IMR-90 (cell line): Measurements from ENCODE around the gene CHML. TPM values are rescaled to one million over a fixed set of nuclear protein-coding genes. Genes with fewer than 3 reads are reported as not detected.

Source experiments
- ATAC-seq: fragments of 200-7000 bp; cut with Tn5 transposase; 2 replicates; pipeline ENCODE4 v1.9.1; 2020; ENCODE audit warnings: low read depth, mild to moderate bottlenecking, moderate library complexity
- BruUV-seq: library from RNA; stranded (reverse); fragments of 400-500 nt; replicated peaks from 2 replicates; lab custom pipeline; 2021; lab: Mats Ljungman, UMichigan
- CTCF ChIA-PET: fragments of 300-600 bp; formaldehyde crosslinking; extraction: SDS; loops from one replicate; lab custom pipeline; 2021; ENCODE audit warnings: antibody characterized with exemption; lab: Yijun Ruan, JAX
- POLR2A ChIA-PET: fragments of 300-600 bp; sonication (Branson Sonifier 250); formaldehyde crosslinking; loops from one replicate; lab custom pipeline; 2022; ENCODE audit warnings: antibody characterized with exemption; ENCODE audit not compliant: unreplicated experiment; lab: Charles Lee
- DNase-seq: peaks from one replicate; pipeline ENCODE4 v3.0.0; 2013
- H2AFZ ChIP-seq: replicated peaks from 2 replicates; pipeline ENCODE3; 2013; ENCODE audit warnings: low read length, mild to moderate bottlenecking; ENCODE audit not compliant: poor library complexity
- H2AK5ac ChIP-seq: 2 replicates; pipeline ENCODE4 v1.6.1; 2013; ENCODE audit warnings: low read depth, low read length, inconsistent platforms
- H2AK9ac ChIP-seq: replicated peaks from 2 replicates; pipeline ENCODE3; 2013; ENCODE audit warnings: mild to moderate bottlenecking, low read depth, low read length, moderate library complexity; ENCODE audit not compliant: poor library complexity
- H2BK120ac ChIP-seq: 2 replicates; pipeline ENCODE4 v1.6.1; 2013; ENCODE audit warnings: low read depth, low read length, inconsistent platforms
- H2BK15ac ChIP-seq: 3 replicates; pipeline ENCODE4 v1.6.1; 2013; ENCODE audit warnings: low read depth, low read length, inconsistent platforms
- H2BK20ac ChIP-seq: 2 replicates; pipeline ENCODE4 v1.6.1; 2013; ENCODE audit warnings: low read depth, mild to moderate bottlenecking, inconsistent platforms, low read length, moderate library complexity
- H2BK5ac ChIP-seq: 2 replicates; pipeline ENCODE4 v1.6.1; 2013; ENCODE audit warnings: mild to moderate bottlenecking, low read depth, low read length, inconsistent platforms; ENCODE audit not compliant: poor library complexity, severe bottlenecking
- H3K14ac ChIP-seq: replicated peaks from 2 replicates; pipeline ENCODE4 v1.6.1; 2013; ENCODE audit warnings: low read depth, low read length, inconsistent platforms
- H3K18ac ChIP-seq: 2 replicates; pipeline ENCODE4 v1.6.1; 2013; ENCODE audit warnings: low read depth, low read length, control low read depth
- H3K23ac ChIP-seq: 2 replicates; pipeline ENCODE4 v1.6.1; 2013; ENCODE audit warnings: low read depth, low read length, inconsistent platforms
- H3K27ac ChIP-seq: 2 replicates; pipeline ENCODE4 v1.5.1; 2013; ENCODE audit warnings: mild to moderate bottlenecking, control low read depth, low read length; ENCODE audit not compliant: insufficient read depth
- H3K27me3 ChIP-seq: 2 replicates; pipeline ENCODE4 v1.6.1; 2013; ENCODE audit warnings: low read length; ENCODE audit not compliant: control insufficient read depth, insufficient read depth
- H3K36me3 ChIP-seq: 2 replicates; pipeline ENCODE4 v1.6.1; 2013; ENCODE audit warnings: low read length, mixed read lengths; ENCODE audit not compliant: control insufficient read depth, insufficient read depth
- H3K4ac ChIP-seq: 2 replicates; pipeline ENCODE4 v1.6.1; 2013; ENCODE audit warnings: low read depth, low read length, inconsistent platforms
- H3K4me1 ChIP-seq: 2 replicates; pipeline ENCODE4 v1.6.1; 2013; ENCODE audit warnings: low read length, mixed read lengths; ENCODE audit not compliant: control insufficient read depth, insufficient read depth
- H3K4me2 ChIP-seq: 2 replicates; pipeline ENCODE4 v1.6.1; 2013; ENCODE audit warnings: low read depth, mild to moderate bottlenecking, control low read depth, low read length, moderate library complexity
- H3K4me3 ChIP-seq: 2 replicates; pipeline ENCODE4 v1.5.1; 2013; ENCODE audit warnings: low read depth, mild to moderate bottlenecking, control low read depth, low read length, moderate library complexity; ENCODE audit not compliant: insufficient read depth
- H3K56ac ChIP-seq: 2 replicates; pipeline ENCODE4 v1.6.1; 2013; ENCODE audit warnings: low read length, inconsistent platforms; ENCODE audit not compliant: insufficient read depth; ENCODE audit errors: extremely low read depth
- H3K79me1 ChIP-seq, 2 experiments: 2 replicates each; pipeline ENCODE4 v1.6.1; 2013; ENCODE audit warnings: low read length in 2 of 2, inconsistent platforms in 1 of 2, low read depth in 1 of 2
- H3K9ac ChIP-seq: 2 replicates; pipeline ENCODE4 v1.6.1; 2013; ENCODE audit warnings: low read depth, low read length, control low read depth
- H3K9me1 ChIP-seq: 2 replicates; pipeline ENCODE4 v1.6.1; 2013; ENCODE audit warnings: low read length, inconsistent platforms; ENCODE audit not compliant: insufficient read depth
- H3K9me3 ChIP-seq: 2 replicates; pipeline ENCODE4 v1.6.1; 2013; ENCODE audit warnings: low read length; ENCODE audit not compliant: control insufficient read depth, insufficient read depth
- H4K20me1 ChIP-seq: 2 replicates; pipeline ENCODE4 v1.6.1; 2013; ENCODE audit warnings: low read length, inconsistent platforms; ENCODE audit not compliant: insufficient read depth
- H4K5ac ChIP-seq: 2 replicates; pipeline ENCODE4 v1.6.1; 2013; ENCODE audit warnings: mild to moderate bottlenecking, low read depth, low read length, control low read depth
- H4K8ac ChIP-seq, 2 experiments: 2 replicates each; pipeline ENCODE4 v1.6.1; 2013; ENCODE audit warnings: low read depth in 2 of 2, low read length in 2 of 2, control low read depth in 1 of 2, inconsistent platforms in 1 of 2
- H4K91ac ChIP-seq: 2 replicates; pipeline ENCODE4 v1.6.1; 2013; ENCODE audit warnings: low read depth, low read length, inconsistent platforms; ENCODE audit not compliant: insufficient read depth
- BHLHE40 ChIP-seq: fragments of 150-350 bp; IDR thresholded peaks from 2 replicates; pipeline ENCODE4 v1.6.1; 2016; ENCODE audit warnings: mild to moderate bottlenecking, low read depth, low read length
- MAZ ChIP-seq: IDR thresholded peaks from 2 replicates; pipeline ENCODE4 v1.6.1; 2012; ENCODE audit warnings: low read depth, mild to moderate bottlenecking, low read length, improper control_type of control experiment, moderate library complexity, borderline replicate concordance
- RCOR1 ChIP-seq: IDR thresholded peaks from 2 replicates; pipeline ENCODE4 v1.6.1; 2012; ENCODE audit warnings: mild to moderate bottlenecking, low read length, improper control_type of control experiment; ENCODE audit not compliant: insufficient replicate concordance
- WGBS, 2 experiments: methylation state at CpG; one replicate each; pipeline versions ENCODE4 v1.1.5 to v1.1.7; 2013; ENCODE audit warnings: missing lambda C conversion rate in 2 of 2; ENCODE audit not compliant: insufficient read length in 1 of 2; ENCODE audit errors: extremely low coverage in 2 of 2; 5-methylcytosine and 5-hydroxymethylcytosine counted together
- dilution Hi-C: fragments of 300-500 bp; cut with HindIII; formaldehyde crosslinking; loops from one replicate; pipeline ENCODE4 v1.14.3; 2018; ENCODE audit warnings: low sequenced_read_pairs; ENCODE audit not compliant: unreplicated experiment
- in situ Hi-C: fragments of 300-500 bp; cut with MboI; formaldehyde crosslinking; loops from 3 replicates; pipeline ENCODE4 v1.14.3; 2019; ENCODE audit warnings: low sequenced_read_pairs, inconsistent platforms, mixed read lengths
- intact Hi-C: fragments of 100-400 bp; cut with micrococcal nuclease; formaldehyde crosslinking; loops from 2 replicates; pipeline ENCODE4 v1.10.0; 2022
- polyA plus RNA-seq, 3 experiments: library from polyadenylated mRNA; depleted of rRNA; stranded (reverse); fragments of >200 nt; gene quantifications; 2 replicates each; pipeline ENCODE4 v1.2.3, GENCODE V29; 2012; ENCODE audit warnings: low replicate concordance in 1 of 3
- total RNA-seq: library from RNA; depleted of rRNA; stranded (reverse); fragments of >200 nt; gene quantifications from 2 replicates; pipeline ENCODE4 v1.2.3, GENCODE V29; 2012

Gene CHML
- total and polyA plus RNA-seq, 2 of the 4 experiments (the other 2 are of a cell fraction), result 5.3 to 25.6 TPM

GRCh38 chr1:241645199-241645598 is 5.0 kb upstream of the CHML start:
- intact Hi-C loops, result no loop called here
- Histone ChIP-seq H3K9ac (no peak overlapping the region), H2AK9ac (no peak overlapping the region), H4K20me1 (no peaks in the 10 kb centered on the region), H3K23ac (no peak overlapping the region), H2AFZ (no peak overlapping the region), H3K4me1 (0 out of 2 replicates have a peak, but pooled peaks cover 2% of the 10 kb centered on the region), H3K27ac (no peak overlapping the region), H2BK20ac (no peak overlapping the region), H4K8ac (no peak overlapping the region), H4K5ac (no peak overlapping the region), H3K14ac (no peak overlapping the region), H3K18ac (no peak overlapping the region), H3K79me1 (no peaks in the 10 kb centered on the region), H3K36me3 (no peaks in the 10 kb centered on the region), H2BK15ac (no peak overlapping the region), H2BK5ac (no peak overlapping the region), H2AK5ac (no peak overlapping the region), H3K9me1 (peaks cover 6% of the 10 kb centered on the region; the same call in 1 of the 2 replicates), H3K4me2 (no peak overlapping the region), H2BK120ac (no peak overlapping the region), H3K4me3 (no peak overlapping the region), H3K4ac (no peak overlapping the region), H3K56ac (no peak overlapping the region), H4K91ac (no peak overlapping the region), H3K9me3 (no peaks in the 10 kb centered on the region; the same call in 1 of the 2 replicates), H3K27me3 (no peaks in the 10 kb centered on the region)
- BruUV-seq, result no TSS peak
- DNase-seq (no peak), ATAC-seq (no peak)
- in situ Hi-C loops, result no loop called here
- WGBS, 2 experiments, result no CpG with 5 or more reads among the region's 4 CpGs
- ChIA-PET CTCF (no interaction called here), POLR2A (interaction anchor here (0.7 kb wide), 1 partner anchor 23 kb away, joined by 6 read pairs; no protein-coding TSS in a partner anchor)
- dilution Hi-C loops, result no loop called here
- TF ChIP-seq RCOR1 (no peak), MAZ (no peak), BHLHE40 (no peak)
